Adrenal gland (tissue), 12 donors: ENCODE measurements around the gene OPCML. TPM values are rescaled to one million over a fixed set of nuclear protein-coding genes. Genes with fewer than 3 reads are reported as not detected.

Source experiments
- DNase-seq, 7 donors: peaks; one replicate each; pipeline ENCODE4 v3.0.0-alpha.2; 2019 to 2020
- H3K27ac ChIP-seq, 5 donors: fragments of 200-600 bp; sonication (generic) in 4 of 5; 1 replicate in 3 of 5; 2 replicates in 2 of 5; pipeline versions ENCODE4 v1.5.1 to v1.8.0; 2016 to 2020; ENCODE audit warnings: mild to moderate bottlenecking in 1 of 5
- H3K27me3 ChIP-seq: fragments of 200-600 bp; 2 replicates; pipeline ENCODE4 v1.8.0; 2021
- H3K36me3 ChIP-seq, 2 donors: fragments of 200-600 bp; replicated peaks in 1 of 2; 1 replicate in 1 of 2; 2 replicates in 1 of 2; pipeline versions ENCODE4 v1.5.1 to v1.8.0; 2018 to 2022
- H3K4me1 ChIP-seq, 2 donors: fragments of 200-600 bp; replicated peaks in 1 of 2; 1 replicate in 1 of 2; 2 replicates in 1 of 2; pipeline versions ENCODE4 v1.5.1 to v1.8.0; 2018 to 2021
- H3K4me3 ChIP-seq, 4 donors: fragments of 200-600 bp; sonication (generic) in 3 of 4; one replicate each; pipeline ENCODE4 v1.5.1; 2016 to 2018
- H3K9me3 ChIP-seq, 3 donors: fragments of 200-600 bp; sonication (generic) in 1 of 3; replicated peaks in 1 of 3; 1 replicate in 2 of 3; 2 replicates in 1 of 3; pipeline versions ENCODE4 v1.5.1 to v1.8.0; 2016 to 2021
- CTCF ChIP-seq, 6 experiments: fragments of 450-650 bp in 4 of 6; fragments of 200-600 bp in 2 of 6; sonication (generic) in 1 of 6; IDR thresholded peaks; 1 replicate in 5 of 6; 2 replicates in 1 of 6; pipeline versions ENCODE4 v1.5.1 to v1.8.0; 2016 to 2021; ENCODE audit warnings: antibody characterized with exemption in 6 of 6, mild to moderate bottlenecking in 2 of 6, moderate library complexity in 1 of 6
- POLR2A ChIP-seq, 2 donors: fragments of 450-650 bp; IDR thresholded peaks; one replicate each; pipeline ENCODE4 v1.6.1; 2017; ENCODE audit warnings: antibody characterized with exemption in 2 of 2, mild to moderate bottlenecking in 2 of 2, moderate library complexity in 1 of 2
- WGBS, 4 donors: extraction: QIAGEN DNeasy Blood & Tissue Kit in 2 of 4; methylation state at CpG; one replicate each; pipeline versions ENCODE4 v1.1.5 to v1.1.7; 2013 to 2017; 5-methylcytosine and 5-hydroxymethylcytosine counted together
- intact Hi-C, 2 donors: fragments of 100-400 bp; cut with DNase I; formaldehyde crosslinking; loops; one replicate each; pipeline versions ENCODE4 v1.14.1 to v1.15.0; 2022 to 2023
- polyA plus RNA-seq, 3 donors: library from polyadenylated mRNA; stranded (reverse); fragments of 200-250 nt in 2 of 3; fragments of 350-450 nt in 1 of 3; fragmentation: Illumina TruSeq in 1 of 3; extraction: RNeasy Lipid Tissue Mini Kit (QIAGEN cat#74804) in 1 of 3; gene quantifications; one replicate each; pipeline ENCODE4 v1.2.3, GENCODE V29; 2013 to 2014
- total RNA-seq, 9 donors: library from RNA; depleted of rRNA in 4 of 9; stranded (reverse); fragments of >200 nt in 4 of 9; fragments of 120-200 nt in 1 of 9; fragmentation: NEBNext Ultra II Directional in 1 of 9; extraction: Animal tissue kit (Norgen Biotek cat#: 25700) in 1 of 9; gene quantifications; one replicate each; pipeline versions ENCODE4 v1.1.0 to v1.2.4, GENCODE V29; 2013 to 2023
- donor health status: healthy with polysubstance abuse.
- donor health status: Bipolar disorder and iron deficiency.
- donor health status: DM: yes; HTN: yes; CAD: no.
- donor health status: DM: no; HTN: no; CAD: no.
- donor health status: DM: no; HTN: no; CAD: no.
- donor health status: DM: yes; HTN: yes; CAD: no.

OPCML gene
- total and polyA plus RNA-seq, 12 donors = 0.10 to 5.5 (median 0.72) TPM; not detected in 5

DNA sequence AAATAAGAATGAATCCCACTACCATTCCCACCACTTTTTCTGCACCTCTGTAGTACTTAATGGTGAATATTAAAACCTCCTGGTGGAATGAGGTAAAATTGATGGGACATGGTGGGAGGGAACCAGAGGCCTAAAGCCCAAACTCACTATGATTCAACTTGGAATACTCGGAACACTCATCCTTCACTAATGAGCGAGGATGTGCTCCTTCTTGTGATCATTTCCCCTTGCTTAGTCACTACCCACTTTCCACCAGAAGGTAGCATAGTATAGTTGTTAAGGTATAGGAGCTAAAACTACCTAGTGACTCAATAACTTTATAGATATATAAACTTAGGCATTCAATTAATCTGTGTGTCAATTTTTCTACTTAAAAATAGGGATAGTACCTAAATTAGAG lies 728.9 kb downstream of the OPCML start:
- no peaks in the 10 kb centered on the region for H3K4me1 ChIP-seq
- H3K27ac ChIP-seq = no peak overlapping the region
- no peak overlapping the region for H3K4me3 ChIP-seq
- WGBS, 4 donors = 75 to 83% (median 79%) methylated on average over 2 of the region's 2 CpGs
- no peak for DNase-seq
- no peaks in the 10 kb centered on the region for H3K9me3 ChIP-seq
- intact Hi-C loops = no loop called here
- no peaks in the 10 kb centered on the region for H3K36me3 ChIP-seq
- no peaks in the 10 kb centered on the region for H3K27me3 ChIP-seq
- TF ChIP-seq CTCF (IDR thresholded peaks at IDR 0.05) = no peak
- no peak for TF ChIP-seq POLR2A (IDR thresholded peaks at IDR 0.05)

GRCh38 chr11:132802947-132803346 lies 729.4 kb downstream of the OPCML start:
- Histone ChIP-seq H3K36me3 (no peaks in the 10 kb centered on the region), H3K27ac (no peak overlapping the region), H3K4me3 (no peak overlapping the region), H3K9me3 (no peaks in the 10 kb centered on the region), H3K27me3 (no peaks in the 10 kb centered on the region), H3K4me1 (no peaks in the 10 kb centered on the region)
- TF ChIP-seq POLR2A (IDR thresholded peaks at IDR 0.05) = no peak
- no peak for TF ChIP-seq CTCF (IDR thresholded peaks at IDR 0.05)
- intact Hi-C loops = no loop called here
- 66 to 84% (median 69%) methylated on average over 4 of the region's 4 CpGs for WGBS, 4 donors
- no peak for DNase-seq

GRCh38 chr11:132793831-132794230 lies 738.5 kb downstream of the OPCML start:
- intact Hi-C loops = no loop called here
- WGBS, 4 donors = 83 to 86% (median 85%) methylated on average over 9 of the region's 9 CpGs
- DNase-seq = no peak

GRCh38 chr11:132792341-132793140 lies 739.8 kb downstream of the OPCML start:
- H3K27ac ChIP-seq = no peak overlapping the region
- no peak for DNase-seq
- H3K4me3 ChIP-seq = no peak overlapping the region
- no peaks in the 10 kb centered on the region for H3K4me1 ChIP-seq
- TF ChIP-seq CTCF (IDR thresholded peaks at IDR 0.05) = no peak
- no peak for TF ChIP-seq POLR2A (IDR thresholded peaks at IDR 0.05)
- intact Hi-C loops = no loop called here
- no peaks in the 10 kb centered on the region for H3K27me3 ChIP-seq
- no peaks in the 10 kb centered on the region for H3K9me3 ChIP-seq
- H3K36me3 ChIP-seq = no peaks in the 10 kb centered on the region
- 60 to 89% (median 71%) methylated on average over 20 to 29 of the region's 29 CpGs for WGBS, 4 donors

More at GRCh38 chr11:132793831-132794230, 738.5 kb downstream of the OPCML start:
- H3K27ac ChIP-seq = no peak overlapping the region
- no peaks in the 10 kb centered on the region for H3K27me3 ChIP-seq
- H3K36me3 ChIP-seq = no peaks in the 10 kb centered on the region
- no peak for TF ChIP-seq CTCF (IDR thresholded peaks at IDR 0.05)
- no peak for TF ChIP-seq POLR2A (IDR thresholded peaks at IDR 0.05)
- no peak overlapping the region for H3K4me3 ChIP-seq
- no peaks in the 10 kb centered on the region for H3K4me1 ChIP-seq
- no peaks in the 10 kb centered on the region for H3K9me3 ChIP-seq
